RCC 7860 (cell line): ENCODE measurements around the gene SWAP70.

Source experiments
- DNase-seq: peaks from one replicate; pipeline ENCODE4 v3.0.0-alpha.2; 2015; ENCODE audit warnings: low spot score
- FAIRE-seq: peaks from 2 replicates; lab custom pipeline; 2012; peaks lifted over from hg19 to GRCh38; lab: Jason Lieb, UNC

SWAP70 gene

DNA sequence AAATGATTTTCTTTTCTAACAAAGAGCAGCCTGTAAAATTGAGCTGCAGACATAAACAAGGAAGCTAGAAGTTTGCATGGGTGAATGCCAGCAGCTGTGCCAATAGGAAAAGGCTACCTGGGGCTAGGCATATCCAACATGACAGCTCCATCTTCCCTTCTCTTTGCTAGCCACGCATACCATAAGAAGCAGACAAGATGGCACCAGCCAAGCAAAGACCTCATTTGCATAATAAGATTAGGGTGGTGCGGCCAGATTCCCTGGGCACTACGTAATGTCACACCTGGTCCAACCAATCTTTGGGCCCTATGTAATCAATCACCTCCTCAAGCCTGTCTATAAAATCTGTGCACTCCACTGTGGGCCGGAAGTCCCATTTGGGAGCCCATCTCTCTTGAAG, 108.3 kb downstream of the SWAP70 start:
- FAIRE-seq (no peak), DNase-seq (no peak)

DNA sequence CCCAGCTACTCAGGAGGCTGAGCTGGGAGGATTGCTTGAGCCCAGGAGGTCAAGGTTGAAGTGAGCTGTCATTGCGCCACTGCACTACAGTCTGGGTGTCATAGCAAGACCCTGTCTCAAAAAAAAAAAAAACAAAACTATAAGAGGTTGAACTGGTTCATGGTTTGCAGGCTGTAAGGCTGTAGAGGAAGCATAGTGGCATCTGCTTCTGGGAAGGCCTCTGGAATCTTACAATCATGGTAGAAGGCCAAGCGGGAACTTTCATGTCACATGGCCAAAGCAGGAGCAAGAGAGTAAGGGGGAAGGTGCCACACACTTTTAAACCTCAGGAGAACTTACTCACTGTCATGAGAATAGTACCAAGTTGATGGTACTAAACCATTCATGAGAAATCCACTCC, 109.6 kb downstream of the SWAP70 start:
- no peak for DNase-seq
- FAIRE-seq: no peak

DNA sequence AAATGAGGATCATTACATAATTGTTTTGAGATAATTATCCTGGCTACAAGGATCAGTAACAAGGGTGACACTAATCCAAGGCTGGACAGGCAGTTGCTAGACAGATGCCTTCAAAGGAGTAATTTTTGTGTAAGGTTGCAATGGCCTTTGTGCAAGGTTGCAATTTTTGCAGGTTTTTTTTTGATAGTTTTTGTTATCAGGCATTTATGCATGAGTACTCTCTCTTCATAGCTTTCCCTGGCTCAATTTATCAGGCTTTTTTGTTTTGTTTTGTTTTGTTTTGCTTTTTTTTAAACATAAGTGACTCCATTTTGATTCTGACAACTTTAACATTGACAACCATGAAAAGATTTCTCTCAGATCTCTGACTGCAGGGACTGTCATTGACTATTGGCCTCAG, 110.2 kb downstream of the SWAP70 start:
- no peak for DNase-seq
- no peak for FAIRE-seq

DNA sequence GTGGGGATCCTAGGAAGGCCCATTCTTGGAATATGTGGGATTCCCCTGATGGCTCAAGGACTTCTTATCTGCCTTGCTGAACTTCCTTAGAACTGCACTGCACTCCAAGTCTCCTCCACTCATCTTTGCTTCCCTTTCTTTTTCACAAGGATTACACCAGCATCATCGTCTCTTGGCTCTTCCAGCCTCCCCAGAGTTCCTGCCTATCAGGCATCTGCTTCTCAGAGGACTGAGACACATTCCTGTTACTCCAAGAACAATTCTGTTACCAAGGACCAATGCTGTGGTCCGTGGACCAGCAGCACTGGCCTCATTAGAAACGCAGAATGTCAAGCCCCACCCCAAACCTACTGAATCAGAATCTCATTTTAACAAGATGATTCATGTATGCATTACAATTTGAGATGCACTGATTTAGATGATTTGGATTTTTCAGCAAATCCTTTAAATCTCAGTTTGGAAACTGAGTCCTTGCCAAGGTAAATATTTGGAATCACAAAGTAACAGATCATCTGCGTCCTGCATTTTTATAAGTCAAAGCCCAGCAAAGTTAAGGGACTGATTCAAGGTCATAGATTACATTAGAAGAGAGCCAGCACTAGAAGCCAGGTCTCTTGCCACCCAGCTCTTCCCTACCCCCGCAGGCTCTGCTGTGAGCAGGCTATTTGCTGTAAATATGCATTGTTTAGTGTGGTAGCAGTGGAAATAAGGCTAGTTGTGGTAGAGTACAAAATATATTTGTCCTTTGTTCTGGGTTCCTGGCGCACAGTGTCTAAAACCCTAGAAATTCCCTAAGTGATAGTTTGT, 110.9 kb downstream of the SWAP70 start:
- FAIRE-seq: no peak
- DNase-seq: no peak

DNA sequence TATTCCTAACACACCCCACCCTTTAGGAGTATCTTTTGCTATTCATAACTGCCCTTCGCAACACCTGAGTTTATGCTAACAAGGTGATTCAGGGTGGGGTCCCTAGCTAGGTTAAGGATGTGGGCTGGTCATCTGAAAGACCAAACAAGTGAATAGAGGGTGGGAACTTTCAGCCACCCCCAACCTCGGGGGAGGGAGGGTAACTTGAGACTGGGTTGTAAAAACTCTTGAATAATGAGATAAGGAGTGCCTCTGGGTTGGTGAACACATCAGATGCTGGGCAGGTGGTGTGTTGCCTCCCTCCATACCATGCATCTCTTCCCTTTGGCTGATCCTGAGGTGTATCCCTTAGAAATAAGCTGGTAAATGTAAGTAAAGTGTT, 111.5 kb downstream of the SWAP70 start:
- no peak for FAIRE-seq

DNA sequence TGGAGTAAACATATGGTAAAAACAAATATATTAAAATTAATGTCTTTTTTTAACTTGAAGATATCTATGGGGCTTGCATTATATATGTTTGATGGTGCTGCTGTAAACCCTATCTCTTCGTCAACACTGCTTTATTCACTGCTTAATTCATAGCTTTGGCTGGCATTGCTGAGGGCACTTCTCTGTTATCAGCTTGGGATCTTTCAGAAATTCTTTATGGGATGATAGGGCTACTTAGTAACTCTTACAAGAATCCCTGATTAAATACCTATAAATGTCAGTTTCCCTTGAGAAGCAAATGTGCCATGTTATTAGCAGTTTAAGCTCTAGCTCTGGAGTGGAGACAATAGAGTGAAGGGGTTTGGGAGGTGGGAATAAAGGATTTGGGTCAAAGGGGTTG, 112.3 kb downstream of the SWAP70 start:
- no peak for FAIRE-seq
- no peak for DNase-seq

More for the DNA sequence above, 111.5 kb downstream of the SWAP70 start:
- no peak for DNase-seq

DNA sequence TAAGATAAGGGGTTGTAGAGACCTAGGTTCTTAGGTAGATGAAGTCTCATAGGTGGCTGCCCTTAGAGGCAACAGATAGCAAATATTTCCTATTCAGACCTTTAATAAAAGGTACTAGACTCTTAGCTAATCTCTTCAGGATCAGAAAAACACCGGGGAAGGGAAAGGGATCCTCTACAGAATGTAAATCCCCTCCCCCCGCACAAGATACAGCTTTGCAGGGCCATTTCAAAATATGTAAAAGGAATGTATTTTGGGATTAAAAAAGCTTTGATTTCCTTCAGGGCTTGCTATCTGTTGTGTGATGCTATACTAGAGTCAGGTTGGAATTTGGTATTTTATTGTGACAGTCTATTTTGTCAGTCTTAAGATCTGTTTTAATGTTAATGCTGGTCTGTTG, 113.2 kb downstream of the SWAP70 start:
- DNase-seq: no peak
- FAIRE-seq: no peak

DNA sequence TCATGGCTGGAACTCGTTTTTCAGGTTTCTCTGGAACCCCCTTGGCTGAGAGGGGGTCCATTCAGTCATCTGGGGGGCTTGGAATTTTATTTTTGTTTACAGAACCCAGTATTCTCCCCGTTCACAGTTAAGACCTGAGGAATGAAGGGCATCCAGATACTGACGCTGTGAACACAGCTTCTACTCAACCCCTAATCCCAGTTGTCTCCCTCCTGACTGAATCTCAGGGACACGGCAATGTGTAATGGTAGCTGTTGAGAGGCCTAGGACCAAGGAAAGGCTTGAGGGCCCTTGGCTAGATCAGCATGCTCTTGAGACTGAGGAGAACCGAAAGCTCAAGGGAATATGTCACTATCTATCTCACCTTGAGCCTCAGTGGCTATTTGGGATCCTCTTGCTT, 113.6 kb downstream of the SWAP70 start:
- no peak for FAIRE-seq
- DNase-seq: no peak

DNA sequence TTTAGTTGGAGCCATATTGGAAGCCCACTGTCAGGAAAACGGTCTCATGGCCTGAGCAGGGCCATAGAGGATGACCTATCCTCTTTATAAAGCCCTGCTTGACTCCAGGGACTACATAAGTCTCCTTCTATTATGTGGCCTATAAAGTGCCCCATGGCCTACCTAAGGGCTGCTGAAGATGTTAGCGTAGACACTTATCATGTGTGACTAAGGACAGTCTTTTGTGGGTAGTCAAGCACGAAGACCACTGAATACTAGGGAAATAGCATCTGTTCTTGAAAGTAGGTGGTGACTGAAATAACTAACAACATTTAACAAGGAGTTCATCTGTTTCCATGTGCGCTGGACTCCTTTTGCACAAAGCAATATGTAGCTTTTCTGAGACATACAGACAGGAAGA, 117.1 kb downstream of the SWAP70 start:
- DNase-seq (no peak), FAIRE-seq (no peak)

DNA sequence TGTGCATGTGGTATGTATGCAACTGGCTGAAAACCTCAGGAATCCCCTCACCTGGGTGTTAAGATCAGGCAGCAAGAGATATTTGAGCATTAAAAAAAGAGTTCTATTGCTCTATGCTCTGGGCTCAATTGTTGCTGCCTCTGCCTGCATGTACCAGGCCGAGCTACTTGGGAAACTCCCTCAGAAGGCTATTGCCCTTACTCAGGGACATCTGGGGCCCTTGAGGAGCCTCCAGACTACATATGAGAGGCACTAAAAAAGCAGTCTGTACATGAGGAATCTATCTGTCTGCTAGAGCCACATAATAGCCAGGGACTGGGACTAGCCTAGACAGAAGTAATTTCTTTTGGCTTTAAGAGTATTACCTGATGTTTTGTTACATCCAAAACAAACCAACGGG, 120.1 kb downstream of the SWAP70 start:
- DNase-seq (no peak), FAIRE-seq (no peak)

DNA sequence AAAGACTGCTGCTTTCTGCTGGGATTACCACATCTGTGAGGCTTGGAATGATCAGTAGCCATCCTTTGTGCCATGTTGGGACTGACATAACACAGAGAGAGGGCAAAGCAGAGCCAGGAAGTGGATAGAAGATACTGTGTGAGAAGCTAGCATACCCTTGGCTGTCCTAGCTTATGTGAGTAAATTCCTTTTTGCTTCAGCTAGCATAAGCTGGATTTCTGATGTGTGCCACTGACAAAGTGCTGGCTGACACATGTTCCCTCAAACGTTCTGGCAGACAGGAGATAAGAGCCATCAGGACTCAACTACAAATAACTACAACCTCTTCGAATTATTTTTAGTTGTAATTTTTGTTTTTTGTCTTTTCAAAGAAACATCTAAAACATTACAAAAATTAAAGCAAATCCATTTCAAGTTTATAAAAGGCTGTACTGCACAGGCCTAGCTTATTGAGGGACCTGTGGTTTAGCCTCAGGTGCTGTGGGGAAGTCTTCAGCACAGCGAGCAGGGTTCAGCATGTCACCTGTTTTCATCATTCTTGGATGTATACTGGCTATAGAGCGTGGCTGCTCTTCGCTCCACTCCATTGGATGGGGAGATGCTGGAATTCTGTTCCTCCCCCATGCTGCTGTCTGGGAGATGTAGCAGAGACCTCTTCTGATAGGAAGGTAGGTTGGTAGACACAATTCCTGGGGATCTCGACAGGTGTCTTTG, 120.9 kb downstream of the SWAP70 start:
- no peak for DNase-seq
- FAIRE-seq: no peak

DNA sequence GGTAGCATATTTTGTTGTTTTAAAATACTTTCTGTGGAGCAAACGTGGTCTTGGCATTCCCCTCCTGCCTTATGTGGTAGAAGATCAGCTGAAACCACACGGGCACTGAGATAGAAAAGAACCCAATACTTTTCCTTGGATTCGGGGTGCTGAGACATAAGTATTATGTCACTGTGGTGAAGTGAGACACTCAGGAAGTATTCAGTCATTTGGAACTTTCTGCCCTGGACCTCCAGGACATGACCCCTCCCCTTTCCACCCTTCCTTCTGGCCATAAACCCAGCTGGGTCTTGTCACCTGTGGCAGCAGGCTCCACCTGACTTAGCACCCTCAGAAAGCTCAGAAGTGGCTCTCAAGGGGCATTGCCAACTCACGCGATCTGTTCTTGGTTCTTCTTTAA, 123.4 kb downstream of the SWAP70 start:
- DNase-seq: peak; percentile 31

DNA sequence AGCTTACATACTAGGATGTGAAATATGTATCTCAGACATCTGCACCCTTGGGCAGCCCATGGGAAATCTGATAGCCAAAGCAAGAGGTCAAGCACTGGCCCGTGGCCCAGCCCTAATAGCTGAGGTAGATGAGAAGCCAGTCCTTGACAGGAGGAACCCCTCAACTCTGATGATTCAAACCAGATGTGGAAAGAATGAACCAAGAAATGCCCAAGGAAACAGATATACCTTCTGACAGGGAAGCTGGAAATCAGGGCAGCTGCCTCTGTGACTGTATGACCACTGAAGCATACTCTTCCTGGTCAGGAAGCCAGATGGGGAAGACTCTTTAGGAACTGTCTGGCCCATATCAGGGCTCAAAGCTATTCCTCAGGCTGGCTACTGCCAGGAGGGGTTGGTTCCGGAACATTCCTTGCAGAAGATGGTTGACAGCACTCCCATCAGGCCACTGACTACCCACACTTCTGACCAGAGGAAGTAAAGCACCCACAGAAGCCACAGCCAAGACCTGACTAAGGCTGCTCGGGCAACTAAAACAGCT, 124.2 kb downstream of the SWAP70 start:
- peak; percentile 90 for DNase-seq
- FAIRE-seq: peak; percentile 87

More for the DNA sequence above, 123.4 kb downstream of the SWAP70 start:
- no peak for FAIRE-seq

DNA sequence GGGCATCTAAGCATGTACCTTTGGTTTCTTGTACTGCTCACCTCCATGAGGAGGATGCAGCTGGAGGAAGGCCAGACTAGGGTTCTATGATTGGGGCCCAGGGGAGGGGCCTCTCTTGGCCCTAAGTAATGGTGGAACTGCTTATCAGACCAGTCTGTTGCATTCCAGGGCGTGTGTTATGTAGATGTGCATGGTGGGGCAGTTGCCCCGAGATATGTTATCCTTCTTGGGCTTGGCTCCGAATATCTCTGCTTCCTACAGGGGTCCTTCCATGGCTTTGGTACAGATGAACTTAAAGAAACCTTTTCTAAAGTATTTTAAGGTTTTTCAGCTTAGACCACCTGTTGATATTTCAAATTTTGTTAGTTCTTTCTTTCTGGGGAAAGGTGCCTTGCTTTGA, 126.0 kb downstream of the SWAP70 start:
- no peak for DNase-seq
- no peak for FAIRE-seq

DNA sequence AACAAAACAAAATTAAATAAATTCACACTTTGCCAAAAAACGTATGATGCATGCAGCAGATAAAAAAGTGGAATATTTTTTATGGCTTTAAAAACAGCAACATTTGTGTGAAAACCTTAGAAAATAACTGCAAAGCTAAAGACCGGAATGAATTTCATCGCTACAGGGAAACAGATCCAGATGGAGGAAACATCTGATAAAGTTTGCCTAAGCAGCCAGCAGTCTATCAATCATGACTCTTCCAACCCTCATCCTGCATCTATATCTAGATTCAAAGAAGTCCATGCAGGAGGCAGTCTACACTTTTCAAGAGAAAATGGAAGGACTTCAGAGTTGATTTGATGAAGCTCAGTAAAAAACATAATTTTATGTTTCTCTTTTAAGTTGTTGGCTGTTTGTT, 126.8 kb downstream of the SWAP70 start:
- DNase-seq (no peak), FAIRE-seq (no peak)

DNA sequence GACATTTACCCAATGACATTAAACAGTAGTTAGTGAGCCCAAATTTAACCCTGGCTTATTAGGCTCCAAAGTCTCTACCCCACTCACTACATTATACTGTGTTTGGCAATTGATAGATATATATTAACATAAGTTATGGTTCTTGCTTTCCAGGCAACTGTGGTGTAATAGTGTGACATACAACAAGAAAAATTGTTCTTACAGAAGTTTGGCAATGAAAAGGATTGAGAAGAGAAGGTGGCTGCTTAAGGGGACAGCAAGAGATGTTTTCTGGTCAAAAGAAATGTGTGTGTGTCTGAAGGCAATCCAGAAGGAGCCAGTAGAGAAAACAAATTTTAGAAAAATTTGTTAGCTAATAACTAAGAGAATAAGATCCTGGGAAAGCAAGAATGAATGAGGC, 132.4 kb downstream of the SWAP70 start:
- DNase-seq (no peak), FAIRE-seq (no peak)

DNA sequence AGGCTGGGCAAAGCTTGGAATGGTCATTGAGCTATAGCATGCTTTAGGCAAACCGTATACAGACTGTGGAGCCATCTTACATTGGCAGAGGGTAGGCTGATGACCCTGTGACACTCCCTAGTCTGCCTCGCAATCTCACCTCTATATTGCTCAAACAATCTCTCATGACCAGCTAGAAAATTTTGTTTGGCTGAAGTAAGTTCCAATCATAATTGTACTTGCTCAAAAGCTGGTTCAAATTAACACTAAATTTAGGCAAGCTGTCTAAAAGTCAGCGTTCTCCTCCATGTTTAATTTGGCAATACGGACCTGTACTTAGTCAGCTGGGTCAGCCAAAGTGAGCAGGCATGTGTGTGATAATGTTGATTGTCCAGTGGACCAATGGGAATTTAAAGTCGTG, 133.0 kb downstream of the SWAP70 start:
- FAIRE-seq: no peak

DNA sequence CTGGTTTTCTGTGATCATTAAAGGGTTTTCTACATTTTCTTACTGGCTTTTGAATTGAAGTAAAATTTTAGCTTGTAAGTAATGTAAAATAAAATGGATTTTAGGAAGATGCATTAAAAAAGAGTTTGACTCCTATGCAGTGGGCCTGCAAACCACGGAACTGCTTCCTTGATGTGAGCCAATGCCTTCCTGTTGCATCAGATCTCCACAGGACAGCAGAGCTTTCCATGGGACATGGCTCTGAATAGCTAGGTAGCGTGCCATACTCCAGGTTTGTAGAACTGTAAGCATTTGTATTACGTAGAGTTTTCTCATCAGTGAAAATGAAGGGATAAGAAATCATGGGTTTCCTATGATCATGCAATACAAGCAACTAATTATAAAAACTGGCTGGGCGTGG, 133.4 kb downstream of the SWAP70 start:
- FAIRE-seq (no peak), DNase-seq (no peak)

More for the DNA sequence above, 133.0 kb downstream of the SWAP70 start:
- DNase-seq: no peak

DNA sequence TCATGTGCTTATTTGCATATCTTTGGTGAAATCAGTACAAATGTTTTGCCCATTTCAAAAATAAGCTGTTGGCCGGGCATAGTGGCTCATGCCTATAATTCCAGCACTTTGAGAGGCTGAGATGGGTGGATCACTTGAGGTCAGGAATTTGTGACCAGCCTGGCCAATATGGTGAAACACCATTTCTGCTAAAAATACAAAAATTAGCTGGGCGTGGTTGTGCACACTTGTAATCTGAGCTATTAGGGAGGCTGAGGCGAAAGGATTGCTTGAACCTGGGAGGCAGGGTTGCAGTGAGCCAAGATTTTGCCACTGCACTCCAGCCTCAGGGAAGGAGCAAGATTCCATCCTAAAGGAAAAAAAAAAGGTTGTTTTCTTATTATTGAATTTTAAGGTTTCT, 136.0 kb downstream of the SWAP70 start:
- no peak for DNase-seq
- no peak for FAIRE-seq

DNA sequence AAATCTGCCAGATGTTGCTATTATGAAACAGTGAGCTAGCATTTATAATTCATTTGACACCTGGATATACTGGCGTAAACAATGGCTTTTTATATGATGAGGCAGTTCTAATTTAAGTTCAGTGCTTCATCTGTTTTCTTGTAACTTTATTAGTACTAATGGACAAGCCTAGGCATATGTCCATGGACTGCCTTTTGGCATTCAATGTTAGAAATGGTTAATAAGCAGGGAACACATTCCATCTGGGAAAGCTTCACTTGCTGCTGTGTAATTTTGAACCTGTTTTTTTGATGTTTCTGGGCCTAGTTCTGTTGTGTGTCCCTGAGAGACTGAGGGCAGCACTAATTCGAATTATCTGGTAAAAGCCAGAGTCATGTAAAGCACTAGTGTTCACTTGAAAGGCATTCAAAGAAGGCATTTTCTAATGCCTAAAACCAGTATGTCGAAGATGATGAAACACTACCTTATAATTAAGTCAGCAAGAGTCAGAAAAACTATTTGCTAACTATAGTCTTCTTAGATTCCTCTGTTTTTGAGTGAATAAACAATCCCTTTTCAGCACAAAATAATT, 138.5 kb downstream of the SWAP70 start:
- FAIRE-seq: no peak
- DNase-seq: no peak
